ENCODE results near the gene SERF1B.
"Not testable (repeated sequence)": the region's sequence is repeated elsewhere in the genome, so short reads cannot be mapped to it uniquely, and the experiment has no call there.

DNA sequence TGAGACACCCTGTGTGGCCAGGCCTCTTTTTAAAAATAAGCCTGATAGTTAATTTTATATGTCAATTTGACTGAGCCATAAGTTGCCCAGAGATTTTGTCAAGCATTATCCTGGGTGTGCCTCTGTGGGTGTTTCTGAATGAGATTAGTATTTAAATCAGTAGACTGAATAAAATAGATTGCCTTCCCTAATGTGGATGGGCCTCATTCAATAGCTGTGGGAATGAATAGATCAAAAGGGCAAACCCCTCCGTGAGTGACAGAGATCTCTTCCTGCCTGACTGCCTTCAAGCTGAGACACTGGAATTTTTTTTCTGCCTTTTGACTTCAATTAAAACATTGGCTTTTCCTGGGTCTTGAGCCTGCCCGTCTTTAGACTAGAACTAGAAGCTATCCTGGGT is 33.3 kb upstream of the SERF1B start:
- TF ChIP-seq EP300, POLR2A (IDR thresholded peaks at IDR 0.05): not testable (repeated sequence)

All from stomach (tissue), 4 donors.